Progenitor cell of endocrine pancreas (in vitro differentiated cells): ENCODE data around the gene CARS1. TPM values are rescaled to one million over a fixed set of nuclear protein-coding genes. Genes with fewer than 3 reads are reported as not detected.

ENCODE experiments used
- DNase-seq: peaks from one replicate; pipeline ENCODE4 v3.0.0; 2021; ENCODE audit warnings: low spot score; ENCODE audit not compliant: unreplicated experiment
- H3K27ac Mint-ChIP-seq: 2 replicates; pipeline ENCODE4 v1.8.0; 2021; ENCODE audit warnings: mild to moderate bottlenecking, moderate library complexity, mixed read lengths
- H3K27me3 Mint-ChIP-seq: 2 replicates; pipeline ENCODE4 v1.8.0; 2021; ENCODE audit warnings: mixed read lengths
- H3K36me3 Mint-ChIP-seq: 2 replicates; pipeline ENCODE4 v1.8.0; 2022; ENCODE audit warnings: mixed read lengths; ENCODE audit not compliant: insufficient read depth
- H3K4me1 Mint-ChIP-seq: 2 replicates; pipeline ENCODE4 v1.8.0; 2021; ENCODE audit warnings: low read depth, mixed read lengths
- H3K4me3 Mint-ChIP-seq: 2 replicates; pipeline ENCODE4 v1.8.0; 2021; ENCODE audit warnings: low read depth, mild to moderate bottlenecking, moderate library complexity, mixed read lengths
- H3K9me3 Mint-ChIP-seq: 2 replicates; pipeline ENCODE4 v1.8.0; 2021; ENCODE audit warnings: low read depth, mixed read lengths
- CTCF ChIP-seq: fragments of 200-600 bp; sonication (generic); IDR thresholded peaks from one replicate; pipeline ENCODE4 v1.5.0; 2021; ENCODE audit warnings: antibody characterized with exemption, mild to moderate bottlenecking; ENCODE audit not compliant: unreplicated experiment
- long read RNA-seq: library from polyadenylated mRNA; unstranded; transcript quantifications from one replicate; pipeline ENCODE4 v2.0.0, GENCODE V29; 2020
- total RNA-seq: library from RNA; stranded (reverse); gene quantifications from 2 replicates; pipeline ENCODE4 v1.2.1, GENCODE V29; 2021

CARS1 gene
- 56.4 and 64.5 TPM in 2 replicates for total RNA-seq
- long read RNA-seq, transcript CARS-203 (22 exons, 2,685 nt), result major isoform, 191 of 682 reads
- long read RNA-seq, transcript CARS-202 (23 exons, 2,758 nt), result minor isoform, 33 of 682 reads
- long read RNA-seq, transcript CARS-201 (22 exons, 2,491 nt), result minor isoform, 62 of 682 reads
- long read RNA-seq, partial matches to known transcripts, result 233 of 682 reads
- long read RNA-seq, other reads (novel, unspliced or antisense), result 162 of 682 reads

- H3K27me3 Mint-ChIP-seq, result no peaks in the 10 kb centered on the region
- peaks cover 5% of the 10 kb centered on the region for H3K36me3 Mint-ChIP-seq
- H3K4me3 Mint-ChIP-seq, result peak within 1 kb of the TSS; percentile 92
- no peaks in the 10 kb centered on the region for H3K9me3 Mint-ChIP-seq
- no peak for TF ChIP-seq CTCF
- H3K4me1 Mint-ChIP-seq, result peaks cover 6% of the 10 kb centered on the region
- peak; percentile 82 for DNase-seq
- peak within 1 kb of the TSS; percentile 91 for H3K27ac Mint-ChIP-seq
Measured at GRCh38 chr11:3057069-3057963, at the start of gene CARS1. CARS1 (minus strand) TSS chr11:3057423; CDS start chr11:3057367, 56 bp downstream.

GRCh38 chr11:3105791-3106735, 48.8 kb upstream of the CARS1 start:
- DNase-seq, result peak; percentile 9
- peaks cover 2% of the 10 kb centered on the region for H3K36me3 Mint-ChIP-seq
- no peaks in the 10 kb centered on the region for H3K4me1 Mint-ChIP-seq
- TF ChIP-seq CTCF, result no peak
- no peak overlapping the region for H3K4me3 Mint-ChIP-seq
- H3K27me3 Mint-ChIP-seq, result peaks cover 24% of the 10 kb centered on the region
- H3K27ac Mint-ChIP-seq, result no peak overlapping the region
- peaks cover 4% of the 10 kb centered on the region for H3K9me3 Mint-ChIP-seq

GRCh38 chr11:3104961-3105790, 48.0 kb upstream of the CARS1 start:
- peaks cover 20% of the 10 kb centered on the region for H3K27me3 Mint-ChIP-seq
- H3K36me3 Mint-ChIP-seq, result no peaks in the 10 kb centered on the region
- no peak overlapping the region for H3K4me3 Mint-ChIP-seq
- DNase-seq, result no peak
- H3K4me1 Mint-ChIP-seq, result no peaks in the 10 kb centered on the region
- no peaks in the 10 kb centered on the region for H3K9me3 Mint-ChIP-seq
- TF ChIP-seq CTCF, result no peak
- no peak overlapping the region for H3K27ac Mint-ChIP-seq

- H3K9me3 Mint-ChIP-seq, result no peaks in the 10 kb centered on the region
- no peak for TF ChIP-seq CTCF
- H3K4me3 Mint-ChIP-seq, result no peak overlapping the region
- no peaks in the 10 kb centered on the region for H3K4me1 Mint-ChIP-seq
- DNase-seq, result no peak
- H3K36me3 Mint-ChIP-seq, result peaks cover 2% of the 10 kb centered on the region
- no peak overlapping the region for H3K27ac Mint-ChIP-seq
- H3K27me3 Mint-ChIP-seq, result peaks cover 24% of the 10 kb centered on the region
Measured at GRCh38 chr11:3104051-3104714, 47.0 kb upstream of the CARS1 start.
